Esophagus squamous epithelium (tissue), 4 donors: Measurements from ENCODE around the gene KLF16.

Experiments
- POLR2A ChIP-seq, 4 donors: fragments of 450-650 bp; IDR thresholded peaks; one replicate each; pipeline ENCODE4 v1.6.1; 2017; ENCODE audit warnings: antibody characterized with exemption in 4 of 4, mild to moderate bottlenecking in 4 of 4, moderate library complexity in 3 of 4
- TF ChIP-seq, protein P1 (sequence below), 6 experiments: fragments of 450-650 bp in 4 of 6; fragments of 200-600 bp in 2 of 6; sonication (generic) in 2 of 6; IDR thresholded peaks; one replicate each; pipeline ENCODE4 v1.5.1; 2016 to 2019; ENCODE audit warnings: antibody characterized with exemption in 6 of 6, mild to moderate bottlenecking in 4 of 6, moderate library complexity in 4 of 6

DNA sequence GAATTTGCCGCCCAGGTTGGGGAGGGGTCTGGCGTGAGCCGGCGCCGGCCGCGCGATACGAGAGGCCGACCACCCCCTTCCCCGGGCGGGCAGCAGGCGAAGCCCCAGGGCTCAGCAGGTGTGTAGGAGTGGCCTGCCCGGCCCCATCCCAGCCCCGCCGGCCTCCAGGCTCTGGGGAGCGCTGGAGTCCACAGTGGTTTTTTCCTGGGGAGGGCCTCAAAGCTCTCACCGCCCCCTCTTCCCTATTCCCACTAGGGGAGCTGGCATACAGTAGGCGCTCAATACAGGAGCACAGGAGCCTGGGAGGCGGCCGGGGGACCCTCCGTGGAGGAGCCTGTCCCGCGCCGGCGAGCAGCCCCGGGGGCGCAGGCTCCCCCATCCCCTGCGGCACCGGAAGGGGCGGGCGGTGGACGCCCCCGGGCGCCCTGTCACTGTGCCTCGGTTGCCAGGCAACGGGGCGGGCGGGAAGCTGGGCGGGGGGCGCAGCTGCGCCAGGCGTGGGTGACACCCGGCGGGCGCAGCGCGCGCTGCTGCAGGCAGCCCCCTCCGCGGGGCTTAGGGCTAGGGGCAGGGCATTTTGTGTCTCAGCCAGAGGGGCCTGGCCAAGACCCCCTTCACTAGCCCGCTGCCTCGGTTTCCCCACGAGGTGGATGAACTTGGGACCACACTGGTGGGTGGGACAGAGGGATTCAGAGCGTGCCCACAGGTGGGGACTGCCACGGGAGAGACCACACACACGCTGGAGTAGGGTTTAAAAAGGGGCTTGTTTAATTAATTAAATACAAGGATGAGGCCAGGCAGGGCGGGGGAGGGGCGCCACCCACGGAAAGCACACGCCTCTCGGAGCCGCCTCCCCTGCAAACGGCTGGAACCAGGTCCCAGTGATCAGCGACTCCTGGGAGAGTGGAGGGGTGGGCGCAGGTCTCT lies 11.5 kb downstream of the KLF16 start:
- TF ChIP-seq, protein P1, sequence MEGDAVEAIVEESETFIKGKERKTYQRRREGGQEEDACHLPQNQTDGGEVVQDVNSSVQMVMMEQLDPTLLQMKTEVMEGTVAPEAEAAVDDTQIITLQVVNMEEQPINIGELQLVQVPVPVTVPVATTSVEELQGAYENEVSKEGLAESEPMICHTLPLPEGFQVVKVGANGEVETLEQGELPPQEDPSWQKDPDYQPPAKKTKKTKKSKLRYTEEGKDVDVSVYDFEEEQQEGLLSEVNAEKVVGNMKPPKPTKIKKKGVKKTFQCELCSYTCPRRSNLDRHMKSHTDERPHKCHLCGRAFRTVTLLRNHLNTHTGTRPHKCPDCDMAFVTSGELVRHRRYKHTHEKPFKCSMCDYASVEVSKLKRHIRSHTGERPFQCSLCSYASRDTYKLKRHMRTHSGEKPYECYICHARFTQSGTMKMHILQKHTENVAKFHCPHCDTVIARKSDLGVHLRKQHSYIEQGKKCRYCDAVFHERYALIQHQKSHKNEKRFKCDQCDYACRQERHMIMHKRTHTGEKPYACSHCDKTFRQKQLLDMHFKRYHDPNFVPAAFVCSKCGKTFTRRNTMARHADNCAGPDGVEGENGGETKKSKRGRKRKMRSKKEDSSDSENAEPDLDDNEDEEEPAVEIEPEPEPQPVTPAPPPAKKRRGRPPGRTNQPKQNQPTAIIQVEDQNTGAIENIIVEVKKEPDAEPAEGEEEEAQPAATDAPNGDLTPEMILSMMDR (IDR thresholded peaks at IDR 0.05), result no peak
- TF ChIP-seq POLR2A (IDR thresholded peaks at IDR 0.05), result no peak
